ENCODE results near the gene SBNO2. TPM values are rescaled to one million over a fixed set of nuclear protein-coding genes. Genes with fewer than 3 reads are reported as not detected.
"Not testable (repeated sequence)": the region's sequence is repeated elsewhere in the genome, so short reads cannot be mapped to it uniquely, and the experiment has no call there.

SBNO2 gene
- total RNA-seq, 1 donor from 2014 or later, result 65.5 TPM

GRCh38 chr19:1132552-1133383, 41.3 kb downstream of the SBNO2 start:
- Mint-ChIP-seq H3K9me3 (ENCODE audit: unreplicated experiment) (peaks cover 3% of the 10 kb centered on the region), H3K36me3 (ENCODE audit: unreplicated experiment) (no peaks in the 10 kb centered on the region), H3K4me3 (ENCODE audit: unreplicated experiment) (no peak overlapping the region), H3K27me3 (ENCODE audit: unreplicated experiment) (peaks cover 2% of the 10 kb centered on the region), H3K27ac (ENCODE audit: unreplicated experiment) (no peak overlapping the region), H3K4me1 (ENCODE audit: low read depth, unreplicated experiment) (peaks cover 2% of the 10 kb centered on the region)
- TF ChIP-seq, protein P1, sequence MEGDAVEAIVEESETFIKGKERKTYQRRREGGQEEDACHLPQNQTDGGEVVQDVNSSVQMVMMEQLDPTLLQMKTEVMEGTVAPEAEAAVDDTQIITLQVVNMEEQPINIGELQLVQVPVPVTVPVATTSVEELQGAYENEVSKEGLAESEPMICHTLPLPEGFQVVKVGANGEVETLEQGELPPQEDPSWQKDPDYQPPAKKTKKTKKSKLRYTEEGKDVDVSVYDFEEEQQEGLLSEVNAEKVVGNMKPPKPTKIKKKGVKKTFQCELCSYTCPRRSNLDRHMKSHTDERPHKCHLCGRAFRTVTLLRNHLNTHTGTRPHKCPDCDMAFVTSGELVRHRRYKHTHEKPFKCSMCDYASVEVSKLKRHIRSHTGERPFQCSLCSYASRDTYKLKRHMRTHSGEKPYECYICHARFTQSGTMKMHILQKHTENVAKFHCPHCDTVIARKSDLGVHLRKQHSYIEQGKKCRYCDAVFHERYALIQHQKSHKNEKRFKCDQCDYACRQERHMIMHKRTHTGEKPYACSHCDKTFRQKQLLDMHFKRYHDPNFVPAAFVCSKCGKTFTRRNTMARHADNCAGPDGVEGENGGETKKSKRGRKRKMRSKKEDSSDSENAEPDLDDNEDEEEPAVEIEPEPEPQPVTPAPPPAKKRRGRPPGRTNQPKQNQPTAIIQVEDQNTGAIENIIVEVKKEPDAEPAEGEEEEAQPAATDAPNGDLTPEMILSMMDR (IDR thresholded peaks at IDR 0.05; ENCODE audit: partially characterized antibody, unreplicated experiment), result no peak
- no peak for DNase-seq

DNA sequence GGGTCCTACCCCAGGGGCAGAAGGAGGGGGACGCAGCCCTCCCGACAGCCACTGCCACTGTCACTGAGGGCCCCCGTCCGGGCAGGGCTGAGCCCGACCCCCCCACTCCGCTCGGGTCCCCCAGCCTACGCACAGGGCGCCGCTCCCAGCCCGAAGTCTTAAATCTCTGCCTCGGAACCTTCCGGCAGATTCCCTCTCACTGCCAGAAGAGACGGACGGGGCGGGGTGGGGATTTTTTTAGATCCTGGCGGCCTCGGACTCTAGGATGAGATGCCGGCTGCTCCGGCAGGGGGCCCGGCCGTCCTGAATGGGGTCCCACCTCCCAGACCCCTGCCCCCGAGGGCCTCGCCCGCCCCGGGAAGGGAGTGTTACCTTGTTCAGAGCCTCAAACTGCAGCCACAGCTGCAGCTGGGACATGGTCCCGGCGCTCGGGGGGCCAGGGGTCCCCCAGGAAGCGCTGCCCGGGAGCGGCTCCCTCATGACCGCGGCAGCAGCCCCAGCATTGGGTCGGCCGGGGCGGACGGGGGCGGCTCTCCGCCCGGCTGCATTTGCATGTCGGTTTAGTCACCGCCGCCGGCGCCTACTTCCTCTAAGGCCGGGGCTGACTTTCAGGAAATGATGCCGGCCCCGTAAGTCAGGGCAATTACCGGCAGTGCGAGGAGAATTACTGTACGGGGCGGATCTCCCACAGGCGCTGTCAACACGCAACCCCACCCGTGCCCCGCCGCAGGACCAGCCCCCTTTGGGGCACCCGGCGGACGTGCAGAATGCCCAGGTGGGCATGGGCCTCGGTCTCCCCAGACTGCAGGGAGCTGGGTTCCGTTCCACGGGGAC, 42.1 kb downstream of the SBNO2 start:
- peaks cover 3% of the 10 kb centered on the region for H3K9me3 Mint-ChIP-seq (ENCODE audit: unreplicated experiment)
- TF ChIP-seq, protein P1 (IDR thresholded peaks at IDR 0.05; ENCODE audit: partially characterized antibody, unreplicated experiment), result no peak

GRCh38 chr19:1130771-1131717, 43.0 kb downstream of the SBNO2 start:
- TF ChIP-seq, protein P1 (IDR thresholded peaks at IDR 0.05; ENCODE audit: partially characterized antibody, unreplicated experiment), result no peak
- no peak overlapping the region for H3K4me3 Mint-ChIP-seq (ENCODE audit: unreplicated experiment)
- no peak for DNase-seq
- no peak overlapping the region for H3K27ac Mint-ChIP-seq (ENCODE audit: unreplicated experiment)
- no peaks in the 10 kb centered on the region for H3K36me3 Mint-ChIP-seq (ENCODE audit: unreplicated experiment)
- H3K27me3 Mint-ChIP-seq (ENCODE audit: unreplicated experiment), result peaks cover 2% of the 10 kb centered on the region
- peaks cover 1% of the 10 kb centered on the region for H3K9me3 Mint-ChIP-seq (ENCODE audit: unreplicated experiment)
- H3K4me1 Mint-ChIP-seq (ENCODE audit: low read depth, unreplicated experiment), result no peaks in the 10 kb centered on the region

More for the DNA sequence above, 42.1 kb downstream of the SBNO2 start:
- Mint-ChIP-seq H3K4me1 (ENCODE audit: low read depth, unreplicated experiment) (peaks cover 2% of the 10 kb centered on the region), H3K27ac (ENCODE audit: unreplicated experiment) (no peak overlapping the region), H3K4me3 (ENCODE audit: unreplicated experiment) (no peak overlapping the region), H3K36me3 (ENCODE audit: unreplicated experiment) (no peaks in the 10 kb centered on the region), H3K27me3 (ENCODE audit: unreplicated experiment) (peaks cover 2% of the 10 kb centered on the region)
- DNase-seq, result peak; percentile 54

- DNase-seq, result no peak
- TF ChIP-seq, protein P1 (IDR thresholded peaks at IDR 0.05; ENCODE audit: partially characterized antibody, unreplicated experiment), result no peak
- Mint-ChIP-seq H3K4me3 (ENCODE audit: unreplicated experiment) (no peak overlapping the region), H3K4me1 (ENCODE audit: low read depth, unreplicated experiment) (no peaks in the 10 kb centered on the region), H3K27me3 (ENCODE audit: unreplicated experiment) (peaks cover 2% of the 10 kb centered on the region), H3K27ac (ENCODE audit: unreplicated experiment) (no peak overlapping the region), H3K36me3 (ENCODE audit: unreplicated experiment) (no peaks in the 10 kb centered on the region), H3K9me3 (ENCODE audit: unreplicated experiment) (peaks cover 7% of the 10 kb centered on the region)
Measured at GRCh38 chr19:1129535-1129934, 44.5 kb downstream of the SBNO2 start.

GRCh38 chr19:1129084-1129483, 45.0 kb downstream of the SBNO2 start:
- not testable (repeated sequence) for H3K4me1 Mint-ChIP-seq (ENCODE audit: low read depth, unreplicated experiment); H3K27me3 Mint-ChIP-seq (ENCODE audit: unreplicated experiment); H3K27ac Mint-ChIP-seq (ENCODE audit: unreplicated experiment); H3K36me3 Mint-ChIP-seq (ENCODE audit: unreplicated experiment); DNase-seq; H3K9me3 Mint-ChIP-seq (ENCODE audit: unreplicated experiment); H3K4me3 Mint-ChIP-seq (ENCODE audit: unreplicated experiment)
